HL-60 (cell line): ENCODE data around the gene UBIAD1.

Source experiments
- GABPA ChIP-seq: IDR thresholded peaks from 2 replicates; pipeline ENCODE4 v1.6.1; 2012; ENCODE audit warnings: low read depth
- POLR2AphosphoS5 ChIP-seq: IDR thresholded peaks from 2 replicates; pipeline ENCODE4 v1.6.1; 2012; ENCODE audit warnings: low read depth
- TF ChIP-seq, protein P1 (sequence below): IDR thresholded peaks from one replicate; pipeline ENCODE4 v1.5.1; 2011; ENCODE audit warnings: low read length, control low read depth, inconsistent platforms; ENCODE audit not compliant: insufficient read depth
- TF ChIP-seq, protein P2 (sequence below): IDR thresholded peaks from 2 replicates; pipeline ENCODE4 v1.6.1; 2012; ENCODE audit warnings: low read depth; ENCODE audit not compliant: insufficient replicate concordance

DNA sequence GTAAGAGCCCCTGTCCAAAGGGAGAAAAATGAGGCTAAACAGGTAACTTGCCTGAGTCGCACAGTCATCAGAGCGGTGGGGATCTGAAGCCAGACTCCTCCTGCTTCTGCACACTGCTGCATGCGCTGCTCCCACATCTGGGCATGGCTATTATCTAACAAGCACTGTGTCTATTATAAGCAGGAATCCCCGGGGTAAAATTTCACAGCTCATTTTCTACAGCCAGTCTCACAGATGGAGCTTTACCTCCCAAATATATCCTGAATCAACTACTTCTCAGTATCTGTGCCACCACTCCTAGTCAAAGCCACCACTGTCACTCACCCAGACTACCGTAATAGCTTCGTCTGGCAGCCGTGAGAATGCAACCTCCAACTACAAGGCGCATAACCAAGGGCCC is 20.5 kb upstream of the UBIAD1 start:
- TF ChIP-seq, protein P1, sequence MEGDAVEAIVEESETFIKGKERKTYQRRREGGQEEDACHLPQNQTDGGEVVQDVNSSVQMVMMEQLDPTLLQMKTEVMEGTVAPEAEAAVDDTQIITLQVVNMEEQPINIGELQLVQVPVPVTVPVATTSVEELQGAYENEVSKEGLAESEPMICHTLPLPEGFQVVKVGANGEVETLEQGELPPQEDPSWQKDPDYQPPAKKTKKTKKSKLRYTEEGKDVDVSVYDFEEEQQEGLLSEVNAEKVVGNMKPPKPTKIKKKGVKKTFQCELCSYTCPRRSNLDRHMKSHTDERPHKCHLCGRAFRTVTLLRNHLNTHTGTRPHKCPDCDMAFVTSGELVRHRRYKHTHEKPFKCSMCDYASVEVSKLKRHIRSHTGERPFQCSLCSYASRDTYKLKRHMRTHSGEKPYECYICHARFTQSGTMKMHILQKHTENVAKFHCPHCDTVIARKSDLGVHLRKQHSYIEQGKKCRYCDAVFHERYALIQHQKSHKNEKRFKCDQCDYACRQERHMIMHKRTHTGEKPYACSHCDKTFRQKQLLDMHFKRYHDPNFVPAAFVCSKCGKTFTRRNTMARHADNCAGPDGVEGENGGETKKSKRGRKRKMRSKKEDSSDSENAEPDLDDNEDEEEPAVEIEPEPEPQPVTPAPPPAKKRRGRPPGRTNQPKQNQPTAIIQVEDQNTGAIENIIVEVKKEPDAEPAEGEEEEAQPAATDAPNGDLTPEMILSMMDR, result no peak
- TF ChIP-seq, protein P2, sequence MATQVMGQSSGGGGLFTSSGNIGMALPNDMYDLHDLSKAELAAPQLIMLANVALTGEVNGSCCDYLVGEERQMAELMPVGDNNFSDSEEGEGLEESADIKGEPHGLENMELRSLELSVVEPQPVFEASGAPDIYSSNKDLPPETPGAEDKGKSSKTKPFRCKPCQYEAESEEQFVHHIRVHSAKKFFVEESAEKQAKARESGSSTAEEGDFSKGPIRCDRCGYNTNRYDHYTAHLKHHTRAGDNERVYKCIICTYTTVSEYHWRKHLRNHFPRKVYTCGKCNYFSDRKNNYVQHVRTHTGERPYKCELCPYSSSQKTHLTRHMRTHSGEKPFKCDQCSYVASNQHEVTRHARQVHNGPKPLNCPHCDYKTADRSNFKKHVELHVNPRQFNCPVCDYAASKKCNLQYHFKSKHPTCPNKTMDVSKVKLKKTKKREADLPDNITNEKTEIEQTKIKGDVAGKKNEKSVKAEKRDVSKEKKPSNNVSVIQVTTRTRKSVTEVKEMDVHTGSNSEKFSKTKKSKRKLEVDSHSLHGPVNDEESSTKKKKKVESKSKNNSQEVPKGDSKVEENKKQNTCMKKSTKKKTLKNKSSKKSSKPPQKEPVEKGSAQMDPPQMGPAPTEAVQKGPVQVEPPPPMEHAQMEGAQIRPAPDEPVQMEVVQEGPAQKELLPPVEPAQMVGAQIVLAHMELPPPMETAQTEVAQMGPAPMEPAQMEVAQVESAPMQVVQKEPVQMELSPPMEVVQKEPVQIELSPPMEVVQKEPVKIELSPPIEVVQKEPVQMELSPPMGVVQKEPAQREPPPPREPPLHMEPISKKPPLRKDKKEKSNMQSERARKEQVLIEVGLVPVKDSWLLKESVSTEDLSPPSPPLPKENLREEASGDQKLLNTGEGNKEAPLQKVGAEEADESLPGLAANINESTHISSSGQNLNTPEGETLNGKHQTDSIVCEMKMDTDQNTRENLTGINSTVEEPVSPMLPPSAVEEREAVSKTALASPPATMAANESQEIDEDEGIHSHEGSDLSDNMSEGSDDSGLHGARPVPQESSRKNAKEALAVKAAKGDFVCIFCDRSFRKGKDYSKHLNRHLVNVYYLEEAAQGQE, result no peak
- TF ChIP-seq POLR2AphosphoS5 (no peak), GABPA (no peak)
